Keratinocyte (primary cell): ENCODE data around the gene FLII. TPM values are rescaled to one million over a fixed set of nuclear protein-coding genes. Genes with fewer than 3 reads are reported as not detected.

Experiments used
- DNase-seq: peaks from one replicate; pipeline ENCODE4 v3.0.0-alpha.2; 2011; ENCODE audit warnings: low read depth, missing footprints, low spot score
- FAIRE-seq: peaks from 2 replicates; lab custom pipeline; 2011; peaks lifted over from hg19 to GRCh38; lab: Jason Lieb, UNC
- H2AFZ ChIP-seq: 2 replicates; pipeline ENCODE4 v1.6.0; 2012; ENCODE audit warnings: low read length, control low read depth, inconsistent platforms; ENCODE audit not compliant: control insufficient read depth
- H3K27ac ChIP-seq: 2 replicates; pipeline ENCODE4 v1.5.1; 2011; ENCODE audit warnings: low read length; ENCODE audit not compliant: control insufficient read depth, insufficient read depth
- H3K27me3 ChIP-seq: 3 replicates; pipeline ENCODE4 v1.6.0; 2011; ENCODE audit warnings: low read length; ENCODE audit not compliant: control insufficient read depth, insufficient read depth; ENCODE audit errors: extremely low read depth
- H3K36me3 ChIP-seq, 2 experiments: 2 replicates in 1 of 2; 3 replicates in 1 of 2; pipeline ENCODE4 v1.5.1; 2011; ENCODE audit warnings: low read length in 2 of 2, mild to moderate bottlenecking in 1 of 2; ENCODE audit not compliant: control insufficient read depth in 2 of 2, insufficient read depth in 2 of 2; ENCODE audit errors: extremely low read depth in 1 of 2
- H3K4me1 ChIP-seq: 3 replicates; pipeline ENCODE4 v1.5.1; 2011; ENCODE audit warnings: low read length; ENCODE audit not compliant: control insufficient read depth, insufficient read depth; ENCODE audit errors: extremely low read depth
- H3K4me2 ChIP-seq: 3 replicates; pipeline ENCODE4 v1.6.0; 2011; ENCODE audit warnings: low read depth, low read length; ENCODE audit not compliant: control insufficient read depth, insufficient read depth; ENCODE audit errors: extremely low read depth
- H3K4me3 ChIP-seq, 3 experiments: fragments of 200-600 bp in 1 of 3; sonication (generic) in 1 of 3; 2 replicates in 2 of 3; 3 replicates in 1 of 3; pipeline ENCODE4 v1.5.1; 2011 to 2016; ENCODE audit warnings: low read length in 3 of 3, mild to moderate bottlenecking in 3 of 3, control low read depth in 2 of 3, inconsistent platforms in 1 of 3, low read depth in 1 of 3, mixed read lengths in 1 of 3, mixed run types in 1 of 3, moderate library complexity in 1 of 3; ENCODE audit not compliant: control insufficient read depth in 2 of 3, insufficient read depth in 2 of 3; ENCODE audit errors: extremely low read depth in 1 of 3
- H3K79me2 ChIP-seq: 2 replicates; pipeline ENCODE4 v1.6.0; 2012; ENCODE audit warnings: low read length; ENCODE audit not compliant: control insufficient read depth, insufficient read depth
- H3K9ac ChIP-seq: 3 replicates; pipeline ENCODE4 v1.6.0; 2011; ENCODE audit warnings: low read length; ENCODE audit not compliant: control insufficient read depth, insufficient read depth; ENCODE audit errors: extremely low read depth
- H3K9me1 ChIP-seq: 3 replicates; pipeline ENCODE4 v1.6.0; 2011; ENCODE audit warnings: low read length; ENCODE audit not compliant: control insufficient read depth, insufficient read depth; ENCODE audit errors: extremely low read depth
- H3K9me3 ChIP-seq: 2 replicates; pipeline ENCODE4 v1.5.1; 2012; ENCODE audit warnings: low read depth, low read length; ENCODE audit not compliant: control insufficient read depth
- H4K20me1 ChIP-seq: 3 replicates; pipeline ENCODE4 v1.6.0; 2011; ENCODE audit warnings: low read length; ENCODE audit not compliant: control insufficient read depth, insufficient read depth; ENCODE audit errors: extremely low read depth
- EZH2 ChIP-seq: IDR thresholded peaks from one replicate; pipeline ENCODE4 v1.6.1; 2012; ENCODE audit warnings: inconsistent platforms, mild to moderate bottlenecking, low read length, moderate library complexity
- dilution Hi-C: fragments of 300-500 bp; cut with MboI; formaldehyde crosslinking; loops from one replicate; pipeline ENCODE4 v1.7.0; 2020; ENCODE audit warnings: low sequenced_read_pairs; ENCODE audit not compliant: extremely low pct_ligation_motif_present
- polyA plus RNA-seq, 5 experiments: library from polyadenylated mRNA; depleted of rRNA in 3 of 5; stranded (reverse) in 3 of 5; stranded (forward) in 1 of 5; unstranded in 1 of 5; fragments of >200 nt; gene quantifications; 1 replicate in 1 of 5; 2 replicates in 3 of 5; 3 replicates in 1 of 5; pipeline versions ENCODE4 v1.2.1 to v1.2.3, GENCODE V29; 2011 to 2012; ENCODE audit warnings: missing spikeins in 2 of 5, low read depth in 1 of 5, low replicate concordance in 1 of 5
- TF ChIP-seq, protein P1 (sequence below), 3 experiments: IDR thresholded peaks in 1 of 3; conservative IDR thresholded peaks in 1 of 3; optimal IDR thresholded peaks in 1 of 3; 2 replicates in 2 of 3; 3 replicates in 1 of 3; pipeline versions ENCODE3 to v1.5.1; 2011; ENCODE audit warnings: low read length in 3 of 3, mild to moderate bottlenecking in 3 of 3, moderate library complexity in 2 of 3, control low read depth in 1 of 3, inconsistent platforms in 1 of 3; ENCODE audit not compliant: insufficient read depth in 2 of 3; ENCODE audit errors: extremely low read depth in 1 of 3

FLII gene
- polyA plus RNA-seq, 1 donor (not counting 4 experiments of a cell fraction or from before 2014, with no cell fraction given) = 376 TPM

DNA sequence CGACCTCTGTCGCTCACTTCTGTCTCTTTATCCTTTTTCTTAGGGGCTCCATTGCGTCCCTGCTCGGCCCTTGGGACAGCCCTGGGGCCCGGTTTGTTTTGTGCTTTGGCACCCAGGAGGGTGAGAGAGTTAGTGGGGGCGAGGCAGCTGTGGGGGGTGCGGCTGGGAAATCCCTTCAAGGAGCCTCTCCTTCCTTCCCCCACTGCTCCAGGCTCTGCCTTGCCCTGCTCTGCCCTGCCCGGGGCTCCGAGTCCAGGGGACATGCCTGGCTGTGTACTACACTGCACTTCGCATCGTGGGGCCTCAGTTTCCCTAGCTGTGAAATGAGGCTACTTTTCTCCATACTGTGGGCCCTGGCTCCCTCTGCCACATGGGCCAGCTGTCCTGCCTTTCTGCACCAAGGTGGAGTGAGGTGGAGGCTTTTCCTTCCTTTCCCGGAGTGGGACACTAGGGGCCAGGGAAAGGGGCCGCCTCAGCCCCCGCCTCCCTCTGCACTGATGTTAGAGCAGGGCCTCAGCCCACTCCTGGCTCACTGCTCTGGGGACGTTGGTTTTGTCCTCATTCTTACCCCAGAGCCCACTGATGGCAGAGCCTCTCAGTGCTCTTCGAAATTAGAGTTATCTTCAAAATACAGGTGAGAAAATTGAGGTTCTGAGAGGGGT, 32.1 kb downstream of the FLII start:
- no peaks in the 10 kb centered on the region for H4K20me1 ChIP-seq

DNA sequence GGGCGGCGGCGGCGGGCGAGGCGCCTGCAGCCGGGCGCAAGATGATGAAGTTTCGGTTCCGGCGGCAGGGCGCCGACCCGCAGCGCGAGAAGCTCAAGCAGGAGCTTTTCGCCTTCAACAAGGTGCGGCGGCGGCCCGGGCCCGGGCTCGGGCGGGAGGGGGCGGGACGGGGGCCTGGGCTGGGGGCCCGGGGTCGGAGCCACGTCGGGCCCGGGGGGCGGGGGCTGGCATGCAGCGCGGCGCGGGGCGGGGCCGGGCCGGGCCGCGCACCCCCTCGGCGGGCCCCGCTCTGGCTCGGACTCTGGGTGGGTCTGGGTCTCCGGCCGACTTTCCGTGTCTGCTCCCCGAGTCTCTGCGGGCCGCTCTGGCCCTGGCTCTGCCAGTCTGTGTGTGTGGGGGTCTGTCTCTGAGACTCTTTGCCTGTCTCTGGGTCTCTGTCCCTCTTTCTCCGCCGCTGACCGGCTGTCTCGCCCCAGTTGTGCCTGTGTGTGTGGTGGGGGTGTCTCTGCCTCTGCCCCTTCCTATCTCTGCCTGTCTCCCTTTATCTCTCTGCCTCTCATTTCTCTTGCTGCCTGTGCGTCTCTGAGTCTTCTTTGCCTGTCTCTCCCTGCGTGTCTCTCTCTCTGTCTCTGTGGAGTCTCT, 32.8 kb downstream of the FLII start:
- peaks cover 2% of the 10 kb centered on the region for H3K9me1 ChIP-seq
- no peak for TF ChIP-seq EZH2
- TF ChIP-seq, protein P1, sequence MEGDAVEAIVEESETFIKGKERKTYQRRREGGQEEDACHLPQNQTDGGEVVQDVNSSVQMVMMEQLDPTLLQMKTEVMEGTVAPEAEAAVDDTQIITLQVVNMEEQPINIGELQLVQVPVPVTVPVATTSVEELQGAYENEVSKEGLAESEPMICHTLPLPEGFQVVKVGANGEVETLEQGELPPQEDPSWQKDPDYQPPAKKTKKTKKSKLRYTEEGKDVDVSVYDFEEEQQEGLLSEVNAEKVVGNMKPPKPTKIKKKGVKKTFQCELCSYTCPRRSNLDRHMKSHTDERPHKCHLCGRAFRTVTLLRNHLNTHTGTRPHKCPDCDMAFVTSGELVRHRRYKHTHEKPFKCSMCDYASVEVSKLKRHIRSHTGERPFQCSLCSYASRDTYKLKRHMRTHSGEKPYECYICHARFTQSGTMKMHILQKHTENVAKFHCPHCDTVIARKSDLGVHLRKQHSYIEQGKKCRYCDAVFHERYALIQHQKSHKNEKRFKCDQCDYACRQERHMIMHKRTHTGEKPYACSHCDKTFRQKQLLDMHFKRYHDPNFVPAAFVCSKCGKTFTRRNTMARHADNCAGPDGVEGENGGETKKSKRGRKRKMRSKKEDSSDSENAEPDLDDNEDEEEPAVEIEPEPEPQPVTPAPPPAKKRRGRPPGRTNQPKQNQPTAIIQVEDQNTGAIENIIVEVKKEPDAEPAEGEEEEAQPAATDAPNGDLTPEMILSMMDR (optimal IDR thresholded peaks at IDR 0.05 in 1 of 3, IDR thresholded peaks at IDR 0.05 in 1 of 3, conservative IDR thresholded peaks at IDR 0.05 in 1 of 3; ENCODE audit: extremely low read depth in 1 of 3, insufficient read depth in 2 of 3, low read length in 3 of 3) = no peak
- H3K4me2 ChIP-seq = peak overlapping the region; percentile 85
- H4K20me1 ChIP-seq = no peaks in the 10 kb centered on the region
- H2AFZ ChIP-seq = peak overlapping the region; percentile 77
- no peaks in the 10 kb centered on the region for H3K36me3 ChIP-seq
- peak overlapping the region; percentile 55 to 92 (median 82) for H3K4me3 ChIP-seq
- peaks cover 8% of the 10 kb centered on the region for H3K4me1 ChIP-seq
- FAIRE-seq (no peak), DNase-seq (no peak)
- no peaks in the 10 kb centered on the region for H3K27me3 ChIP-seq
- peak overlapping the region; percentile 42 for H3K27ac ChIP-seq
- peak overlapping the region; percentile 79 for H3K9ac ChIP-seq
- H3K9me3 ChIP-seq = no peaks in the 10 kb centered on the region
- dilution Hi-C loops = no loop called here
- peaks cover 37% of the 10 kb centered on the region for H3K79me2 ChIP-seq

More for the DNA sequence above, 32.1 kb downstream of the FLII start:
- dilution Hi-C loops = no loop called here
- H3K4me1 ChIP-seq = peaks cover 8% of the 10 kb centered on the region
- no peak for TF ChIP-seq EZH2
- TF ChIP-seq, protein P1 (optimal IDR thresholded peaks at IDR 0.05 in 1 of 3, IDR thresholded peaks at IDR 0.05 in 1 of 3, conservative IDR thresholded peaks at IDR 0.05 in 1 of 3; ENCODE audit: extremely low read depth in 1 of 3, insufficient read depth in 2 of 3, low read length in 3 of 3) = no peak
- H3K9me3 ChIP-seq = no peaks in the 10 kb centered on the region
- H2AFZ ChIP-seq = peak overlapping the region; percentile 77
- H3K9me1 ChIP-seq = peaks cover 2% of the 10 kb centered on the region
- FAIRE-seq (no peak), DNase-seq (no peak)
- H3K4me3 ChIP-seq = peak overlapping the region; percentile 55 to 92 (median 82)
- H3K9ac ChIP-seq = peak overlapping the region; percentile 79
- peaks cover 37% of the 10 kb centered on the region for H3K79me2 ChIP-seq
- H3K4me2 ChIP-seq = peak overlapping the region; percentile 85
- H3K27ac ChIP-seq = peak overlapping the region; percentile 42
- no peaks in the 10 kb centered on the region for H3K27me3 ChIP-seq
- no peaks in the 10 kb centered on the region for H3K36me3 ChIP-seq
